ENCODE measurements around the gene MGAT4B.
A peak's percentile ranks its signal among the peaks of the same experiment; 100 is the strongest.

DNA sequence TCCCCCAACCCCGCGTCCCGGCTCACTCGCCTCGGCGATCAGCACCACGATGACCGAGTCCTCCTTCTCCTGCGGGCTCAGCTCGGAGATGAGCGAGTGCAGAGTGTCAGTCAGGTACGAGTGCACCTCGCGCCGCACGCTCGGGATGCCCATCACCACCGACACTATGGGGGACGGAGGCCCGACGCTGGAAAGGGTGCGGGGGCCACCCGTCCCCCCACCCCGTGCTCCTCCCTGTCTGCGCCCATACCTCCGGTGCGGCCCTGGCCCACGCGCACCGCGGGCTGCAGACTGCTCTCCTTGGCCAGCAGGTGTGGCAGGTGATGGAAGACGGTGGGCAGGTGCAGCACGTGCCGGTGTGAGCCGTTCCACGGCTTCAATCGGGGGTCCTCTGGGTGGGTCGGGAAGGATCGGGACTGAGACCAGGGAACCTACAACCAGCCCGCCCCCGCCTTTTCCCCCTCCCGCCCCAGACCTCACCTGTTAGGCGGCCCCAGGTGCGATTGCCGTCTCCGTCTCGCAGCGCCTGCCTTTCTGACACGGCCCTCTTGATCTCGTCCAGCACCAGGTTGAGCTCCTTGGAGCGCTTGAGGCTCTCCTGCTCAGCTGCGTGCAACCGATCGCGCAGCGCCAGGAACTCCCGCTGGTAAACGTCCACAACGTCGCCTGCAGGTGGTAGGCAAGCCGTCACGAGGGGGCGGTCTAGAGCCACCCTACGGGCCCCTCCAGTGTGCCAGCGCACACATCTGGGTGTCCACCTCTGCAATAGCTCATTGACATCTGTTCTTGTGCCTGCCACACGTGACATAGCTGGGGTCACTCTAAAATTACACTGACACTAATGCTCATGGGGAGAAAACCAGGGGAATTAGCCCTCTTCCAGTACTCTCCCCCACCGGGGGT lies 5.1 kb downstream of the MGAT4B start:
- TF ChIP-seq, protein P1, sequence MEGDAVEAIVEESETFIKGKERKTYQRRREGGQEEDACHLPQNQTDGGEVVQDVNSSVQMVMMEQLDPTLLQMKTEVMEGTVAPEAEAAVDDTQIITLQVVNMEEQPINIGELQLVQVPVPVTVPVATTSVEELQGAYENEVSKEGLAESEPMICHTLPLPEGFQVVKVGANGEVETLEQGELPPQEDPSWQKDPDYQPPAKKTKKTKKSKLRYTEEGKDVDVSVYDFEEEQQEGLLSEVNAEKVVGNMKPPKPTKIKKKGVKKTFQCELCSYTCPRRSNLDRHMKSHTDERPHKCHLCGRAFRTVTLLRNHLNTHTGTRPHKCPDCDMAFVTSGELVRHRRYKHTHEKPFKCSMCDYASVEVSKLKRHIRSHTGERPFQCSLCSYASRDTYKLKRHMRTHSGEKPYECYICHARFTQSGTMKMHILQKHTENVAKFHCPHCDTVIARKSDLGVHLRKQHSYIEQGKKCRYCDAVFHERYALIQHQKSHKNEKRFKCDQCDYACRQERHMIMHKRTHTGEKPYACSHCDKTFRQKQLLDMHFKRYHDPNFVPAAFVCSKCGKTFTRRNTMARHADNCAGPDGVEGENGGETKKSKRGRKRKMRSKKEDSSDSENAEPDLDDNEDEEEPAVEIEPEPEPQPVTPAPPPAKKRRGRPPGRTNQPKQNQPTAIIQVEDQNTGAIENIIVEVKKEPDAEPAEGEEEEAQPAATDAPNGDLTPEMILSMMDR (IDR thresholded peaks at IDR 0.05; ENCODE audit: insufficient read depth, low read depth, low read length) = peak; percentile 44
- no peak for TF ChIP-seq EZH2 (IDR thresholded peaks at IDR 0.05; ENCODE audit: insufficient read depth, low read length)
